GM18499 (cell line): Measurements from ENCODE around the gene CTPS1.

Source experiments
- ATAC-seq: cut with Tn5 transposase; IDR thresholded peaks from one replicate; pipeline ENCODE4 v1.9.1; 2021; ENCODE audit warnings: moderate number of reproducible peaks; ENCODE audit not compliant: insufficient read depth, unreplicated experiment

CTPS1 gene

GRCh38 chr1:40966417-40966816 lies 13.1 kb upstream of the CTPS1 start:
- ATAC-seq, result no peak

GRCh38 chr1:40969445-40969844 lies 10.1 kb upstream of the CTPS1 start:
- no peak for ATAC-seq

DNA sequence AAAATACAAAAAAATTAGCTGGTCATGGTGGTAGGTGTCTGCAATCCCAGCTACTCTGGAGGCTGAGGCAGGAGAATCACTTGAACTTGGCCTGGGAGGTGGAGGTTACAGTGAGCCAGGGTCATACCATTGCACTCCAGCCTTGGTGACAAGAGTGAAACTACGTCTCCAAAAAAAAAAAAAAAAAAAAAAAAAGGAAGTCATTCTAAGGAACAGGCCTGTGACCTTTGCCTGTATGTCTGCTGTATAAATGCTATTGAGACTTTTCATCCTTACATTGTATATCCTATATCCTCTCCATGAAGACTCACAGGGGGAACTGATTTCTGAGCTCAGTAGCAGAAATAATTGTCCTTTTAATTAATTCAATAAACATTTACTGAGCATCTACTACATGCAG lies 7.5 kb upstream of the CTPS1 start:
- ATAC-seq, result no peak

DNA sequence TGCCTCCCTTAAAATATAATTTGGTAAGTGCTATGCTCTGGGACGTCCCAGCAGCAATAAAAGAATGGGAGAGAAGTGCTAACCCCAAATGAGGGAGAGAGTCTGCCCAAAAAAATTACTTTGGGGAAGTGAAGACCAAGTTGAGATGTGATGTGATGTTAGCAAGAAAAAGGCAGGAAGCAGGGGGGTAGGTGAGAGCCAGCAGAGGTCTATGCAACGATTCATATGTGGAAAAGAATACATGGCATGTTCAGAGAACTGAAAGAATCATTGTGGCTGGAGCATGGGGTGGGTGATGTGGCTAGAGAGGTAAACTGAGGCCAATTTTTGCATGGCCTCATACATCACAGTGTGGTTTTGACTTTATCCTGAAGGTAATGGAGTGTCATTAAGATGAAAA lies 5.6 kb upstream of the CTPS1 start:
- ATAC-seq, result no peak

DNA sequence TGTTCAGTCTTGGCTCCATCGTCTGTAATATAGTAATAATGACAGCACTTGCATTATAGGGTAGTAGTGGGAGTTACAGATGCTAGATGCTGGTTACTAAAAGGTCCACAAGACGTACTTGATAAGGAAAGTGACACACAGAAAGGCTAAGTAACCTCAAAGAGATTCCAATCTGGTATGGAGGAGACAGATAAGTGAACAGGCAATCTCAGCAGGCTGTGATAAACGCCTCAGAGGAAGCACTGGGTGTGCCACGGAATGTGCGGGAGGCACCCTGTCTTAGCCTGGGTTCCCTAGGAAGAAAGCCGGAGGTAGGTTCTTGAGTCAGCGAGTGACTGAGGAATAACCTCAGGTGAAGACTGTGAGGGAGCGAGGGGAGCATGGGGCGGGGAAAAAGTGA lies 4.6 kb upstream of the CTPS1 start:
- ATAC-seq, result no peak

DNA sequence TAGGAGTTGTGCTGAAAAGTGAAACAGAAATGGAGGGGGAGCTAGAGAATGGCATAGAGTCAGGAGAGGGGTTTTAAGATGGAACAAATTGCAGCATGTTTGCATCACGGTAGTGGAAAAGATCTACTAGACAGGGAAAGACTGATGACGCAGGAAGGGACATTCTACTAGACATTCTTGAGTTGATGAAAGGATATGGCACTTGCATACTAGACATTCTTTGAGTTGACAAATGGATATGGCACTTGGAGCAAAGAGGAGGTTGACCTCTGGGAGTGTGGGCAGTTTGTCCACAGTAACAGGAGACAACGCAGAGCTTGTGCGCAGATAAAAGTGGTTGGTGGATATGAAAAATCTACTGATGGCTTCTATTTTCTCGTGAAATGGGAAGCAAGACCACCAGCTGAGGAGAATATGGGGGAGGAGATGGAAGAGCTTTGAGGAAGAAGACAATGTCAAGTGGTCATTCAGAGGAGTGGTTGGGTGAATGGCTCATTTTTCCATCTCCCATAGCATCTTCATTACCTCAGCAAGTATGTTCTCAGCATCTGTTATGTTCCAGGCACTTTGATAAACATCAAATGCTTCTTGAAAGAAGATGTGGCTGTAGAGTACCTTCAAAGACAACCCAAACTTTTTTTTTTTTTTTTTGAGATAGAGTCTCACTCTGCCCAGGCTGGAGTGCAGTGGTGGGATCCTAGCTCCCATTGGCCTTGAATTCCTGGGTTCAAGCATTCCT lies 2.4 kb upstream of the CTPS1 start:
- no peak for ATAC-seq

GRCh38 chr1:40977716-40978115 lies 1.8 kb upstream of the CTPS1 start:
- no peak for ATAC-seq

- no peak for ATAC-seq
These were observed 633 bp upstream of the CTPS1 start for GRCh38 chr1:40978886-40979240.

GRCh38 chr1:40980068-40980452 lies 564 bp downstream of the CTPS1 start:
- ATAC-seq, result no peak

DNA sequence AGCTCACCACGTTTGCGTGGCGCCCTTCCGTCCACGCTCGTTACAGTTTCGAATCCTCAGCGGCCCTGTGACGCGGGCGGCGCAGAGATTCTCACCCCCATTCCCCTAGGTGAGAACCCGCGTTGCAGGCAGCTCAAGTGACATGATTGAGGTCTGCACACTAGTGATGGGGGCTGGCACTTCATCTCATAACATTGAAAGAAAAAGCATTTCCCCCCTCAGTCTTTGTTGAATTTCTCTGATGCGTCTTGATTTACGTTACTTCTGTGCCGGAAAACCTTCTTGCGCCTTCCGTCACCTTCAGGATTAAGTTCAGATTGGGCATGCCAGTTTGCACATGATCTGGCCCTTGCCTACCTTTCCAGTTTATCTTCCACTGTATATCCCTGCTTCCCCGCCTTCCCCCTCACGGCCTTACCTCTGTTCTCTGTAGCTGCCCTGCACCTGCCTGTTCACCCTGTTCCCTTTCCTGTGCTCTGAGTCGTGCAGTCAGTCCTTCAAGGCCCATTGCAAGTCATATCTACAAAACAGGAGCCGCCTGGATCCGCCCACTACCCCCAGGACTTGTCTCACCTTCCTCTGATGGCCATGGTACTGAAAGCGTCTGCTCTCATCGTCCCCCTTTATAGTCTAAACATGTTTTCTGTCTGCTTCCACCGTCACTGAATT lies 1.1 kb downstream of the CTPS1 start:
- ATAC-seq, result no peak

GRCh38 chr1:40981691-40982448 lies 2.4 kb downstream of the CTPS1 start:
- ATAC-seq, result no peak

DNA sequence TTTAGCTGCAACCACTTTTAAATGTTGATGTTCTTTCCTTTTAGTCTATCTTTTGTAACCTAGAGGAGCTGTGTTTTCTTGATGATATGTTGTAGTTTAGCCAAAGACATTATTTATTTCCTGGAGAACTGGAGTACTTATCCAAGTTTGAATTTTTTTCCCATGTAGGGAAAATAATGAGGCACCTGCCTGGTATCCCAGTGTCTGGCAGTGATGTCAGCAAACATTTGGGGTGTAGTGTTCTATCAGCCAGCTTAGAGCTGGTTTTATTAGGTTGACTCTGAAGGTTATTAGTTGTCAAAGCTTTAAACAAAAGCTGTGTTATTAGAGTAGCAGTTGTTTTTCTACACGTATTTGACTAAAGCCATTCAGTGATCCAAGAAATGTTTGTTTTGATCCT lies 3.2 kb downstream of the CTPS1 start:
- no peak for ATAC-seq

GRCh38 chr1:40983286-40983685 lies 3.8 kb downstream of the CTPS1 start:
- ATAC-seq, result no peak

- ATAC-seq, result no peak
These were observed 4.6 kb downstream of the CTPS1 start for GRCh38 chr1:40984066-40984465.

DNA sequence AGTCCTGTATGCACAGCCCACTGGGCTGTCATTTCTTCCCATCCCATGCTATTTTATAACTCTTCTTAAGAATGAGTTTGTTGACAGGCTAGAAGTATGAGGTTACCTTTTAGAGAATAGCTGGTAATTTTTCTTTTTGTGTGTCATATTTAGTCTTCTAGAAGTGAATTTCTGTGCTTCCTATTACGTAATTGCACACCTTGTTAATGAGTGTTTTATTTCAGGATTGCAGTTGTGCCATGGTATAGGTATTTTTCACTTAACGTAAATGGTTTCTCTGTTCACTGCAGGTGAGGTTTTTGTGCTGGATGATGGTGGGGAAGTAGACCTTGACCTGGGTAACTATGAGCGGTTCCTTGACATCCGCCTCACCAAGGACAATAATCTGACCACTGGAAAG lies 5.0 kb downstream of the CTPS1 start:
- no peak for ATAC-seq

DNA sequence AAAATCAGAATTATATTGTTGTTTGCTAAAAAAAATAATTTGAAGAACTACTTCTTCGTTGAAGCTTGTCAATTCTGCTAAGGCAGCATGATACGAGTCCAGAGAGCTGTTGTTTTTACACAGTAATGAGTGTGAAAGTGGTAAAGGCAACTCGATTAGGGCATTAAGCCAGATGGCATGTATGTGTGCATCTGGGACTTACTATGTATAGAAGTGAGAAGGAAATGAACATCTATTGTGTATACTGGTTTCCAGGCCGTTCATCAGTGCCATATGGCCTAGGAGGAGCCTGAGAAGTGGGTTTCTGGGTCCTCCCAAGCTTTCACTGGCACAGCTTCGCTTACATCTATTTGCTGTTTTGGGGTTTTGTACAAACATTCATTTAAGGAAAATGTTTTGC lies 5.7 kb downstream of the CTPS1 start:
- ATAC-seq, result no peak

GRCh38 chr1:40985875-40986274 lies 6.4 kb downstream of the CTPS1 start:
- no peak for ATAC-seq

DNA sequence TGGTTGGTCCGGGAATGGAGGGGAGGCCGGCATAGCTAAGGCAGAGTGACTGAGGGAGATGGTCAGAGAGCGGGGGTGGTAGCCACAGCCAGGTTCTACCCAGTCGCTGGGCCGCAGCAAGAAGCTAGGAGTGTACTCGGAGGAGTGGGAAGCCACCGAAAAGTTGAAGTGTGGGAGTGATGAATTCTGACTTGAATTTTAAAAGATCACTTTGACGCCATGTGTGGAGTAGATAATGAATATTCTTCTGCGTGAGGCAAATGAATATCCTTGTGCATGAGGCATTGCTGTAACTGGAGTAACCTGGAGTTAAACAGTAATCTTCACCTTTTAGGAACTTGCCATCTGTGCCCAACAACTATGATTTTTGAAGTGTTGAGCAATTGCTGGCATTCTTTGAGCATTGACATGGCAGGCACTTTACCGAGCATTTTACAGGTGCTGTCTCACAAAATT lies 6.9 kb downstream of the CTPS1 start:
- ATAC-seq, result no peak

- ATAC-seq, result no peak
These were observed 7.5 kb downstream of the CTPS1 start for GRCh38 chr1:40986956-40987355.

GRCh38 chr1:40987439-40988276 lies 8.2 kb downstream of the CTPS1 start:
- ATAC-seq, result no peak

- ATAC-seq, result no peak
These were observed 8.8 kb downstream of the CTPS1 start for GRCh38 chr1:40988280-40988679.
